Neural crest cell (in vitro differentiated cells): Measurements from ENCODE around the gene HSPBAP1. TPM values are rescaled to one million over a fixed set of nuclear protein-coding genes. Genes with fewer than 3 reads are reported as not detected.
"Not testable (repeated sequence)": the region's sequence is repeated elsewhere in the genome, so short reads cannot be mapped to it uniquely, and the experiment has no call there.

Experiments used
- DNase-seq: peaks from one replicate; pipeline ENCODE4 v3.0.0; 2021; ENCODE audit warnings: low read depth, mixed read lengths, low spot score
- H3K27ac Mint-ChIP-seq: one replicate; pipeline ENCODE4 v1.8.0; 2021; ENCODE audit warnings: mild to moderate bottlenecking, mixed read lengths; ENCODE audit not compliant: unreplicated experiment
- H3K27me3 Mint-ChIP-seq: 2 replicates; pipeline ENCODE4 v1.8.0; 2021; ENCODE audit warnings: low read depth, mild to moderate bottlenecking, mixed read lengths
- H3K36me3 Mint-ChIP-seq: 2 replicates; pipeline ENCODE4 v1.8.0; 2021; ENCODE audit warnings: low read depth, mild to moderate bottlenecking, mixed read lengths
- H3K4me1 Mint-ChIP-seq: 2 replicates; pipeline ENCODE4 v1.8.0; 2021; ENCODE audit warnings: mixed read lengths
- H3K4me3 Mint-ChIP-seq: one replicate; pipeline ENCODE4 v1.8.0; 2021; ENCODE audit warnings: mild to moderate bottlenecking, mixed read lengths
- H3K9me3 Mint-ChIP-seq: 2 replicates; pipeline ENCODE4 v1.8.0; 2021; ENCODE audit warnings: mixed read lengths
- total RNA-seq: library from RNA; stranded (reverse); gene quantifications from 2 replicates; pipeline ENCODE4 v1.2.1, GENCODE V29; 2021
- TF ChIP-seq, protein P1 (sequence below): fragments of 200-600 bp; sonication (generic); conservative IDR thresholded peaks from 2 replicates; pipeline ENCODE4 v1.5.0; 2021; ENCODE audit warnings: antibody characterized with exemption, mild to moderate bottlenecking

The HSPBAP1 gene
- total RNA-seq, 1 donor from 2014 or later: 9.9 TPM

DNA sequence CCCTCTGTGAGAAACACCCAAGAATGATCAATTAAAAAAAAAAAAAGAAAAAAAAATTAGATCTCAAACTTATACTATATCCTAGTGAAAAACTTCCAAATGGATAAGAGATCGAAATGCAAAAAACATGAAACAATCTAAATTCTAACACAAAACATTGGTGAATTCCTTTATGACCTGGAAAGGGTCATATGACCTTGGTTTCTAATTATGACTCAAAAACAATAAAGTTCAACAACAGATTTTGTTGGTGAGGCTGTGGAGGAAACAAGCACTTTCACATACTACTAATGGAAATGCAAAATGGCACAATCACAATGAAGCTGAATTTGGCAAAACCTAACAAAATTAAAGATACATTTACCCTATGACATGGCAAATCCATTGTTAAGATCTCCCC, 45.3 kb downstream of the HSPBAP1 start:
- H3K9me3 Mint-ChIP-seq: peaks cover 10% of the 10 kb centered on the region
- H3K27me3 Mint-ChIP-seq: no peaks in the 10 kb centered on the region
- no peaks in the 10 kb centered on the region for H3K4me1 Mint-ChIP-seq

DNA sequence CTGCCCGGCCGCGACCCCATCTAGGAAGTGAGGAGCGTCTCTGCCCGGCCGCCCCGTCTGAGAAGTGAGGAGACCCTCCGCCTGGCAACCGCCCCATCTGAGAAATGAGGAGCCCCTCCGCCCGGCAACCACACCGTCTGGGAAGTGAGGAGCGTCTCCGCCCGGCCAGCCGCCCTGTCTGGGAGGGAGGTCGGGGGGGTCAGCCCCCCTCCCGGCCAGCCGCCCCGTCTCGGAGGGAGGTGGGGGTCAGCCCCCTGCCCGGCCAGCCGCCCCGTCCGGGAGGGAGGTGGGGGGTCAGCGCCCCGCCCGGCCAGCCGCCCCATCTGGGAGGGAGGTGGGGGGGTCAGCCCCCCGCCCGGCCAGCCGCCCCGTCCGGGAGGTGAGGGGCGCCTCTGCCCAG, 46.3 kb downstream of the HSPBAP1 start:
- not testable (repeated sequence) for DNase-seq, H3K4me3 Mint-ChIP-seq, H3K27ac Mint-ChIP-seq, H3K4me1 Mint-ChIP-seq, H3K27me3 Mint-ChIP-seq
- Mint-ChIP-seq H3K9me3 (peaks cover 15% of the 10 kb centered on the region), H3K36me3 (peaks cover 32% of the 10 kb centered on the region)

More for the DNA sequence above, 45.3 kb downstream of the HSPBAP1 start:
- Mint-ChIP-seq H3K36me3 (peaks cover 32% of the 10 kb centered on the region), H3K4me3 (no peak overlapping the region), H3K27ac (no peak overlapping the region)
- no peak for DNase-seq
- TF ChIP-seq, protein P1, sequence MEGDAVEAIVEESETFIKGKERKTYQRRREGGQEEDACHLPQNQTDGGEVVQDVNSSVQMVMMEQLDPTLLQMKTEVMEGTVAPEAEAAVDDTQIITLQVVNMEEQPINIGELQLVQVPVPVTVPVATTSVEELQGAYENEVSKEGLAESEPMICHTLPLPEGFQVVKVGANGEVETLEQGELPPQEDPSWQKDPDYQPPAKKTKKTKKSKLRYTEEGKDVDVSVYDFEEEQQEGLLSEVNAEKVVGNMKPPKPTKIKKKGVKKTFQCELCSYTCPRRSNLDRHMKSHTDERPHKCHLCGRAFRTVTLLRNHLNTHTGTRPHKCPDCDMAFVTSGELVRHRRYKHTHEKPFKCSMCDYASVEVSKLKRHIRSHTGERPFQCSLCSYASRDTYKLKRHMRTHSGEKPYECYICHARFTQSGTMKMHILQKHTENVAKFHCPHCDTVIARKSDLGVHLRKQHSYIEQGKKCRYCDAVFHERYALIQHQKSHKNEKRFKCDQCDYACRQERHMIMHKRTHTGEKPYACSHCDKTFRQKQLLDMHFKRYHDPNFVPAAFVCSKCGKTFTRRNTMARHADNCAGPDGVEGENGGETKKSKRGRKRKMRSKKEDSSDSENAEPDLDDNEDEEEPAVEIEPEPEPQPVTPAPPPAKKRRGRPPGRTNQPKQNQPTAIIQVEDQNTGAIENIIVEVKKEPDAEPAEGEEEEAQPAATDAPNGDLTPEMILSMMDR: no peak

DNA sequence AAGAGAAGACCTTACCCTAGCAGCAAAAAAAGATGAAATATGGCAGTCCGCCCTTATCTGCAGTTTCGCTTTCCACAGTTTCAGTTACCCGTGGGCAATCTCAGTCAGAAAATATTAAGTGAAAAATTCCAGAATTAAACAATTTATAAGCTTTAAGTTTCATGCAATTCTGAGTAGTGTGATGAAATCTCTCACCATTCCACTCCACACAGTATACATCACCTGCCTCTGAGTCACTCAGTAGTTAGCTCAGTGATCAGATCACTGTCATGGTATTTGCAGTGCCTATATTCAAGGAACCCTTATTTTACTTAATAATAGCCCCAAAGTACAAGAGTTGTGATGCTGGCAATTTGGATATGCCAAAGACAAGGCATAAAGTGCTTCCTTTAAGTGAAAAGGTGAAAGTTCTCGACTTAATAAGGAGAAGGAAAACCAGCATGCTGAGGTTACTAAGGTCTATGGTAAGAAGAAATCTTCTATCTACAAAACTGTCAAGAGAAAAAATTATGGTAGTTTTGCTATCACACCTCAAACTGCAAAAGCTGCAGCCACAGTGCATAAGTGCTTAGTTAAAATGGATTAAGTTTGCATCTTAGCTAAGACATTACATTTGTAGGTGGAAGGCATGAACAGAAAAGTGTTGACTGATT, 48.1 kb downstream of the HSPBAP1 start:
- DNase-seq: no peak
- Mint-ChIP-seq H3K4me3 (no peak overlapping the region), H3K27me3 (no peaks in the 10 kb centered on the region), H3K27ac (no peak overlapping the region), H3K9me3 (peaks cover 17% of the 10 kb centered on the region), H3K36me3 (peaks cover 41% of the 10 kb centered on the region), H3K4me1 (no peaks in the 10 kb centered on the region)
- TF ChIP-seq, protein P1: no peak

DNA sequence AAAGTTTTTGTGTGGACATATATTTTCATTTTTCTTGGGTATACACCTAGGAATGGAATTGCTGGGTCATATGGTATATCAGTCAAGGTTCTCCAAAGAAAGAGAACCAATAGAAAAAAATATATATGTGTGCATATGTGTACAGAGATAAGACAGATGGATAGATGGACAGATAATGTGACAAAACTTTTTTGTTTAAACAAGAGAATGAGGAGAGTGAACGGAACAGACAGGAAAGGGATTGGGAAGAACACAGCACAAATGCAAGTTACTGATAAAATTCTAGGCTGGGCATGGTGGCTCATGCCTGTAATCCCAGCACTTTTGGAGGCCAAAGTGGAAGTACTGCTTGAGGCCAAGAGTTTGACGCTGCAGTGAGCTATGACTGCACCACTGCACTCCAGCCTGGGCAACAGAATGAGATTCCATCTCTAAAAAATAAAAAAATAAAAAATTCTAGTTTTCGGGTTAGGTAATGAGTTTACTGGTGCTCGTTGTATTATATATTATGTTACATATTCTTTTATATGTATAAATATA, 50.0 kb downstream of the HSPBAP1 start:
- Mint-ChIP-seq H3K36me3 (peaks cover 52% of the 10 kb centered on the region), H3K4me3 (no peak overlapping the region), H3K4me1 (no peaks in the 10 kb centered on the region), H3K9me3 (peaks cover 19% of the 10 kb centered on the region), H3K27me3 (no peaks in the 10 kb centered on the region), H3K27ac (no peak overlapping the region)
- TF ChIP-seq, protein P1: no peak
- no peak for DNase-seq

DNA sequence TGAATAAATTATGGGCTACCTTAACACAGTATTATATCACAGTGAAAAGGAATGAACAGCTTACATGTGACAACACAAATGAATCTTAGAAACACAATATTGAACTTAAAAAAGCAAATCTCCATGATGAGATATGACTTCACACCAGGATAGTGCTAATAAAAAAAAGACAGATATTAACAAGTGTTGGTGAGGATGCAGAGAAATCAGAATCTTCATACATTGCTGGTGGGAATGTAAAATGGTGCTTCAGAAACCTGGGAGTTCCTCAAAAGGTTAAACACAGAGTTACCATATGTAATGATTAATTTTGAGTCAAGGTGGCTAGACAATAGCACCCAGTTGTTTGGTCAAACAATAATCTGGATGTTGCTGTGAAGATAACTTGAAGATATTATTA, 51.4 kb downstream of the HSPBAP1 start:
- H3K36me3 Mint-ChIP-seq: peaks cover 48% of the 10 kb centered on the region

DNA sequence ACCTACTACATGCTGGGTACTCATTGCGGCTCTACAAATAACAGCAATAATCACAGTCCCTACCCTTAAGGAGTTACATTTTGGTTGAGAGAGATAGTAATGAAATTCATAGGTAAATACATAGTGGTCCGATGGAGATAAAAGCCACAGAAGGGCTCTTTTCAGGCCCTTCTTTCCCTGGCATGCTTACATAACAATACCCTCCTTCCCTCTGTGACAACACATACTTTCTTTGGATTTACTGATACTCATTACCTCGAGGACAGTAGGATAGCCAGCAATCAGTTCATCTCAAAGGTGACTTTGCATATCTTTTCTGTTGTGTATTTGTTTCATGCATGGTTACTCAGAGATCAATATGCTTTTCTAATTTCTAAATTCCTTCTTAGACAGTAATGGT, 54.5 kb downstream of the HSPBAP1 start:
- DNase-seq: no peak
- Mint-ChIP-seq H3K4me1 (no peaks in the 10 kb centered on the region), H3K27ac (no peak overlapping the region), H3K9me3 (peaks cover 13% of the 10 kb centered on the region), H3K36me3 (peaks cover 36% of the 10 kb centered on the region), H3K4me3 (no peak overlapping the region), H3K27me3 (no peaks in the 10 kb centered on the region)
- TF ChIP-seq, protein P1: no peak

More for the DNA sequence above, 51.4 kb downstream of the HSPBAP1 start:
- Mint-ChIP-seq H3K4me1 (no peaks in the 10 kb centered on the region), H3K9me3 (peaks cover 16% of the 10 kb centered on the region), H3K4me3 (no peak overlapping the region), H3K27ac (no peak overlapping the region), H3K27me3 (no peaks in the 10 kb centered on the region)
- no peak for DNase-seq
- TF ChIP-seq, protein P1: no peak

DNA sequence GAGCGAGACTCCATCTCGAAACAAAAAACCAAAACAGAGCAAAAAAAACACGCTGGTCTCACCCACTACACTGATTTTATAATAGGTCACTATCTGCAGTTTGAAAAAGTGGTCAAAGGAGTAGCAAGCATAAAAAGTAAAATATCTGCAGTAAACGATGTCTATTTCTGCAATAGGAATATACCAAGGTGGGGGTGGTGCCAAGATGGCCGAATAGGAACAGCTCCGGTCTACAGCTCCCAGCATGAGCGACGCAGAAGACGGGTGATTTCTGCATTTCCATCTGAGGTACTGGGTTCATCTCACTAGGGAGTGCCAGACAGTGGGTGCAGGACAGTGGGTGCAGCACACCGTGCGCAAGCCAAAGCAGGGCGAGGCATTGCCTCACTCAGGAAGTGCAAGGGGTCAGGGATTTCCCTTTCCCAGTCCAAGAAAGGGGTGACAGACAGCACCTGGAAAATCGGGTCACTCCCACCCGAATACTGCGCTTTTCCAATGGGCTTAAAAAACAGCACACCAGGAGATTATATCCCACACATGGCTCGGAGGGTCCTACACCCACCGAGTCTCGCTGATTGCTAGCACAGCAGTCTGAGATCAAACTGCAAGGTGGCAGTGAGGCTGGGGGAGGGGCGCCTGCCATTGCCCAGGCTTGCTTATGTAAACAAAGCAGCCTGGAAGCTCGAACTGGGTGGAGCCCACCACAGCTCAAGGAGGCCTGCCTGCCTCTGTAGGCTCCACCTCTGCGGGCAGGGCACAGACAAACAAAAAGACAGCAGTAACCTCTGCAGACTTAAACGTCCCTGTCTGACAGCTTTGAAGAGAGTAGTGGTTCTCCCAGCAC, 60.7 kb downstream of the HSPBAP1 start:
- DNase-seq, H3K9me3 Mint-ChIP-seq, H3K4me3 Mint-ChIP-seq, H3K27me3 Mint-ChIP-seq, H3K27ac Mint-ChIP-seq, H3K4me1 Mint-ChIP-seq: not testable (repeated sequence)
- peaks cover 29% of the 10 kb centered on the region for H3K36me3 Mint-ChIP-seq
